Hepatocyte (in vitro differentiated cells): ENCODE measurements around the gene JARID2.

Experiments used
- EZH2 ChIP-seq: fragments of 200-600 bp; sonication (generic); IDR thresholded peaks from 2 replicates; pipeline ENCODE4 v1.6.1; 2016; ENCODE audit warnings: antibody characterized with exemption, mild to moderate bottlenecking, borderline replicate concordance
- TF ChIP-seq, protein P1 (sequence below): fragments of 200-600 bp; sonication (generic); IDR thresholded peaks from 2 replicates; pipeline ENCODE4 v1.5.1; 2016; ENCODE audit warnings: antibody characterized with exemption, mild to moderate bottlenecking; ENCODE audit not compliant: poor library complexity

DNA sequence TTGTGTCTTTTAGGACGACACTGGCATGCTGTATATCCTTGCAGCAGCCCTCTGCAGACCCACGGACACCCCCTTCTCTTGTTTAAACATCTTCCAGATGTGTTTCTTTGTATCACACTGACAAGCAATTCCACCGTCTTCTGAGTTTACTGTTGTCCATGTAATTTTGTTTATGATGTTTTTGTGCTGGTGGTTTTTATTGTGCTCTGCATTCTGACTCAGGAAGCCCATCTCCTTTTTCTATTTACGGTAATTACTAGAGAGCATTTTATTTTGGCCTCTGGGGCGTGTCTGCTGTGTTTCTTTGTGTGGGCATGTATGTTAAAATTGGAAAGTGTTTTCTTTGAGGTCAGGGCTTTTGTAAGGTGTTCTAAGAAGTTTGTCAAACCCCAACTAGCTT is 111.9 kb downstream of the JARID2 start:
- TF ChIP-seq, protein P1, sequence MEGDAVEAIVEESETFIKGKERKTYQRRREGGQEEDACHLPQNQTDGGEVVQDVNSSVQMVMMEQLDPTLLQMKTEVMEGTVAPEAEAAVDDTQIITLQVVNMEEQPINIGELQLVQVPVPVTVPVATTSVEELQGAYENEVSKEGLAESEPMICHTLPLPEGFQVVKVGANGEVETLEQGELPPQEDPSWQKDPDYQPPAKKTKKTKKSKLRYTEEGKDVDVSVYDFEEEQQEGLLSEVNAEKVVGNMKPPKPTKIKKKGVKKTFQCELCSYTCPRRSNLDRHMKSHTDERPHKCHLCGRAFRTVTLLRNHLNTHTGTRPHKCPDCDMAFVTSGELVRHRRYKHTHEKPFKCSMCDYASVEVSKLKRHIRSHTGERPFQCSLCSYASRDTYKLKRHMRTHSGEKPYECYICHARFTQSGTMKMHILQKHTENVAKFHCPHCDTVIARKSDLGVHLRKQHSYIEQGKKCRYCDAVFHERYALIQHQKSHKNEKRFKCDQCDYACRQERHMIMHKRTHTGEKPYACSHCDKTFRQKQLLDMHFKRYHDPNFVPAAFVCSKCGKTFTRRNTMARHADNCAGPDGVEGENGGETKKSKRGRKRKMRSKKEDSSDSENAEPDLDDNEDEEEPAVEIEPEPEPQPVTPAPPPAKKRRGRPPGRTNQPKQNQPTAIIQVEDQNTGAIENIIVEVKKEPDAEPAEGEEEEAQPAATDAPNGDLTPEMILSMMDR = no peak
- no peak for TF ChIP-seq EZH2
